Measurements from ENCODE around the gene CYP1B1. TPM values are rescaled to one million over a fixed set of nuclear protein-coding genes. Genes with fewer than 3 reads are reported as not detected.

The CYP1B1 gene
- total RNA-seq, 1 donor from 2014 or later, result 17.5 TPM

GRCh38 chr2:38080346-38080745, 4.4 kb upstream of the CYP1B1 start:
- H3K4me3 ChIP-seq (ENCODE audit: low read depth, low read length), result no peak overlapping the region
- TF ChIP-seq CTCF (conservative IDR thresholded peaks at IDR 0.05; ENCODE audit: low read depth, low read length), result no peak
- DNase-seq (ENCODE audit: low read depth), result no peak

DNA sequence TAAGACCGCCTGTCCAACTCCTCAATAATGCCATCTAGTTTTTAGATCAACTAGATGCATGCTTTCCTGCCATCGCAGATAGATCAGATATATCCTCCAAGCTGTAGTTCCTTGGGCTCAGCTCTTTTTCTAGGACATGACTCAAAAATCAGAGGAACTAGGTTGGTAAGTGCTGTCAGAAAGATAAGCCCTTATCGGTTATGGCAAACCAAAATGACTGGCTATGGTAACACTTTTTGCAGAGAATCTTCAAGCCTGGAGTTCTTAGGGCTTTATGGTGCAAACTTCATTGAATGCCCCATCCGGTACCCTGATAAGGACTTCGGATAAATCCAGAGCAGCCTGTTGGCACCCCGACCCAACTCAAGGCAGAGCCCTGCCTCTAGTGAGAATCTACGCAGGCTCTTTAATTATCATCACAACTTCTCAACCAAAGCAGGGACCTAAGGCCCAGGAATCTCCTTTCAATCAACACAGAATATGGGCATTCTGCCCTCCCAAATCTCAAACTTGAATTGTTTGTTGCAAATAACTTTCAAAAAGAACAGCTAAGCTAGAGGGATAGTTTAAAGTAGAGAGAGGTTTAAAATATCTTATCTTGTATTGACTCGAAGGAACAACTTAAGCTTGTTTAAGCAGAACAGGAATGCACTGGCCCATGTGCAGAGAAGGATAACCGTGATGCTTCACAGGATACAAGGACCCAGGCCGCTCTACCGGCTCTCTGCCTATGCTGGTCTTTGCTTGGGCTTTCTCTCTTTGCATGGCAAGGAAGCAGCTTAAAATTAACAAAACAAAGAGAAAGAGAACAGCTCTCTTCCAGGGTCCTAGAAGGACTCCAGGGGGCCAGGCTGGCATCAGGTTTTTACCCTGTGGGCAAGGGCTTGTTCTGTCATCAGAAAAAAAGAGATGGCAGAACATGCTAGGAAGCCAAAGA, 3.4 kb upstream of the CYP1B1 start:
- TF ChIP-seq CTCF (conservative IDR thresholded peaks at IDR 0.05; ENCODE audit: low read depth, low read length), result no peak
- H3K4me3 ChIP-seq (ENCODE audit: low read depth, low read length), result no peak overlapping the region

GRCh38 chr2:38077431-38077769, 1.4 kb upstream of the CYP1B1 start:
- H3K4me3 ChIP-seq (ENCODE audit: low read depth, low read length), result peak overlapping the region; percentile 67
- DNase-seq (ENCODE audit: low read depth), result no peak
- no peak for TF ChIP-seq CTCF (conservative IDR thresholded peaks at IDR 0.05; ENCODE audit: low read depth, low read length)

More for the DNA sequence above, 3.4 kb upstream of the CYP1B1 start:
- no peak for DNase-seq (ENCODE audit: low read depth)

GRCh38 chr2:38076710-38077430, 919 bp upstream of the CYP1B1 start:
- peak overlapping the region; percentile 67 for H3K4me3 ChIP-seq (ENCODE audit: low read depth, low read length)
- DNase-seq (ENCODE audit: low read depth), result no peak
- TF ChIP-seq CTCF (conservative IDR thresholded peaks at IDR 0.05; ENCODE audit: low read depth, low read length), result peak; percentile 33

DNA sequence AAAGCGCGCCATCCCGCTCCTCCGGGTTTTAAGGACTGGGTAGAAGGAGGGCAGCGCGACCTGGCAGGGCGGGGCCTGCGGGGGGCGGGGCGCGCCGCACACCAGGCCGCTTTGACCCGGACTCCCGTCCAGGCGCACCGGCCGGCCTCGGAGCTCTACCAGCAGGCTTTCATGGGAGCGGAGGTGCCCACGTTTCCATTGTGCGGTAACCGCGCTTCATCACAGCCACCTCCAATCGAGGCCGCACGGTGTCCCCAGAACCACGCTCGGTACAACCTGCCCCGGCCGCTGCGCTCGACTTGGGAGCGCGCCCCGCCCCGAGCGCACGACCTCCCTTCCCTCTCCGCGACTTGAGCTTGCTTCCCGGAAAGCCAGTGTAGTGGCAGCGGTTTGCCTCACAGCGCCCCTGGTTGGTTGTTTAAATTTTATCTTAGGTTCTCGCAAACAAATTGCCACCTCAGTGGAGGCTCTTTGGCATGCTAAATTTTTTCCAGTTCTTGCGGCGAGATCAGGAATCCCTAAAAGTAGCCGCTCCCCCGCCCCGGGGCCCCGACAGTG, 280 bp upstream of the CYP1B1 start:
- DNase-seq (ENCODE audit: low read depth), result peak; percentile 56
- peak; percentile 56 for TF ChIP-seq CTCF (conservative IDR thresholded peaks at IDR 0.05; ENCODE audit: low read depth, low read length)
- H3K4me3 ChIP-seq (ENCODE audit: low read depth, low read length), result peak overlapping the region; percentile 67

GRCh38 chr2:38074764-38075506, 1.0 kb downstream of the CYP1B1 start:
- no peak for DNase-seq (ENCODE audit: low read depth)
- no peak for TF ChIP-seq CTCF (conservative IDR thresholded peaks at IDR 0.05; ENCODE audit: low read depth, low read length)
- peak overlapping the region; percentile 67 for H3K4me3 ChIP-seq (ENCODE audit: low read depth, low read length)

Measured in epithelial cell of proximal tubule (primary cell).